ENCODE results near the gene CFAP157. TPM values are rescaled to one million over a fixed set of nuclear protein-coding genes. Genes with fewer than 3 reads are reported as not detected.

The CFAP157 gene
- total and polyA plus RNA-seq, 2 of the 13 experiments (the other 11 are each of a cell fraction or from before 2014, with no cell fraction given) = 0.07 TPM; not detected in 1

DNA sequence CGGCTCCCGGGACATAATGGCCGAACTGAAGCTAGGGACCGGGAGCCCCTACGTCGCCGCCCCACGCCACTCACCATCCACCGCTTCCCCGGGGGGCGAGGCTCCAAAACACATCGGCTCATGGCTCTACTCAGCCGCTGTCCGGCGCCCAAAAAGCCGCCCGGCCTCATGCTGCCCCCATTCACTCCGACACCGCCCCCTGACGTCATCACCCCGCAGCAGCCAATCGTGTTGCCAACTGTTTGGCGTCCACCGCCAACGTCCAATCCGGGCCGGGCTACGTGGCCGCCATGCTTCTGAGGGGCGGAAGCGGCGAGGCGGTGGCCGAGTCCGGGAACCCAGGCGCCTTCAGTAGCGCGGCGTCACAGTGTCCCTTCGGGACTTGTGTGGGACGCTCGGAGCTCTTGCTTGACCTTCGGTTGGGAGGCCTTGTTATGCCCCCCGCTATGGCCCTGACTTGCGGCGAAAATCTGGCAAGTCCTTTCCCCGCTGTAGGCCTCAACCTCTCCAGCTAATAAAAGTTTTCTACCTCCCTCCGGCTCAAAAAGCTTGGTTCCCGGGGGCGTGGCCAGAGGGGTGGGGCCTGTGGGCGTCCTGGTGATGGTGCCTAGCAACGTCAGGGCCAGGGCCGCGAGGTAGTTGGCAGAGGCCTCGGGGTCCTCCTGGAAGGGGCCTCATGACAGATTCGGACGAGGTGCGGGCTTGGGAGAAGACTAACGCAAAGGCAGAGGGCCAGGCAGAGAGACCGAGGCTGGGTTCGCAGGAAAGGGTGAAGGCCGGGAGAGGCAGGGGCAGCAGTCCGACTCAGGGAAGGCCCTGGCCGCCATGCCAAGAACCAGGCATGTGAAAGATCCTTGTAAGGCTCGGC is 8.9 kb downstream of the CFAP157 start, which contains the start of the genes PTRH1 and TTC16 (continued):
- TF ChIP-seq, protein P1, sequence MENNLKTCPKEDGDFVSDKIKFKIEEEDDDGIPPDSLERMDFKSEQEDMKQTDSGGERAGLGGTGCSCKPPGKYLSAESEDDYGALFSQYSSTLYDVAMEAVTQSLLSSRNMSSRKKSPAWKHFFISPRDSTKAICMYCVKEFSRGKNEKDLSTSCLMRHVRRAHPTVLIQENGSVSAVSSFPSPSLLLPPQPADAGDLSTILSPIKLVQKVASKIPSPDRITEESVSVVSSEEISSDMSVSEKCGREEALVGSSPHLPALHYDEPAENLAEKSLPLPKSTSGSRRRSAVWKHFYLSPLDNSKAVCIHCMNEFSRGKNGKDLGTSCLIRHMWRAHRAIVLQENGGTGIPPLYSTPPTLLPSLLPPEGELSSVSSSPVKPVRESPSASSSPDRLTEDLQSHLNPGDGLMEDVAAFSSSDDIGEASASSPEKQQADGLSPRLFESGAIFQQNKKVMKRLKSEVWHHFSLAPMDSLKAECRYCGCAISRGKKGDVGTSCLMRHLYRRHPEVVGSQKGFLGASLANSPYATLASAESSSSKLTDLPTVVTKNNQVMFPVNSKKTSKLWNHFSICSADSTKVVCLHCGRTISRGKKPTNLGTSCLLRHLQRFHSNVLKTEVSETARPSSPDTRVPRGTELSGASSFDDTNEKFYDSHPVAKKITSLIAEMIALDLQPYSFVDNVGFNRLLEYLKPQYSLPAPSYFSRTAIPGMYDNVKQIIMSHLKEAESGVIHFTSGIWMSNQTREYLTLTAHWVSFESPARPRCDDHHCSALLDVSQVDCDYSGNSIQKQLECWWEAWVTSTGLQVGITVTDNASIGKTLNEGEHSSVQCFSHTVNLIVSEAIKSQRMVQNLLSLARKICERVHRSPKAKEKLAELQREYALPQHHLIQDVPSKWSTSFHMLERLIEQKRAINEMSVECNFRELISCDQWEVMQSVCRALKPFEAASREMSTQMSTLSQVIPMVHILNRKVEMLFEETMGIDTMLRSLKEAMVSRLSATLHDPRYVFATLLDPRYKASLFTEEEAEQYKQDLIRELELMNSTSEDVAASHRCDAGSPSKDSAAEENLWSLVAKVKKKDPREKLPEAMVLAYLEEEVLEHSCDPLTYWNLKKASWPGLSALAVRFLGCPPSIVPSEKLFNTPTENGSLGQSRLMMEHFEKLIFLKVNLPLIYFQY (CRISPR knock-in tag; IDR thresholded peaks at IDR 0.05; ENCODE audit: borderline replicate concordance) = no peak
- TF ChIP-seq, protein P2, sequence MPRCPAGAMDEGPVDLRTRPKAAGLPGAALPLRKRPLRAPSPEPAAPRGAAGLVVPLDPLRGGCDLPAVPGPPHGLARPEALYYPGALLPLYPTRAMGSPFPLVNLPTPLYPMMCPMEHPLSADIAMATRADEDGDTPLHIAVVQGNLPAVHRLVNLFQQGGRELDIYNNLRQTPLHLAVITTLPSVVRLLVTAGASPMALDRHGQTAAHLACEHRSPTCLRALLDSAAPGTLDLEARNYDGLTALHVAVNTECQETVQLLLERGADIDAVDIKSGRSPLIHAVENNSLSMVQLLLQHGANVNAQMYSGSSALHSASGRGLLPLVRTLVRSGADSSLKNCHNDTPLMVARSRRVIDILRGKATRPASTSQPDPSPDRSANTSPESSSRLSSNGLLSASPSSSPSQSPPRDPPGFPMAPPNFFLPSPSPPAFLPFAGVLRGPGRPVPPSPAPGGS (CRISPR knock-in tag; IDR thresholded peaks at IDR 0.05) = no peak; the same call in 1 of the 2 replicates
- TF ChIP-seq ZNF367 (CRISPR knock-in tag; IDR thresholded peaks at IDR 0.05; ENCODE audit: borderline replicate concordance) (0 out of 2 replicates have a peak, but pooled peaks have one; percentile 12), NR2F6 (IDR thresholded peaks at IDR 0.05) (no peak), NR2F6 (CRISPR knock-in tag; IDR thresholded peaks at IDR 0.05) (no peak), U2AF2 (IDR thresholded peaks at IDR 0.05; ENCODE audit: low read depth, low read length) (no peak), MBNL3 (CRISPR knock-in tag; conservative IDR thresholded peaks at IDR 0.05) (no peak), FOXP4 (CRISPR knock-in tag; IDR thresholded peaks at IDR 0.05) (no peak), ONECUT2 (CRISPR knock-in tag; IDR thresholded peaks at IDR 0.05) (no peak), IRF2 (CRISPR knock-in tag; IDR thresholded peaks at IDR 0.05) (no peak), ZNF350 (CRISPR knock-in tag; IDR thresholded peaks at IDR 0.05; ENCODE audit: borderline replicate concordance, low read depth) (no peak; the same call in 1 of the 2 replicates), IKZF1 (IDR thresholded peaks at IDR 0.05) (no peak), ZNF34 (CRISPR knock-in tag; IDR thresholded peaks at IDR 0.05; ENCODE audit: borderline replicate concordance) (no peak), ZNF441 (CRISPR knock-in tag; IDR thresholded peaks at IDR 0.05; ENCODE audit: borderline replicate concordance) (no peak), STAT6 (CRISPR knock-in tag; IDR thresholded peaks at IDR 0.05; ENCODE audit: borderline replicate concordance) (no peak), MYNN (CRISPR knock-in tag; IDR thresholded peaks at IDR 0.05; ENCODE audit: low read depth) (no peak), FOXA3 (CRISPR knock-in tag; IDR thresholded peaks at IDR 0.05) (no peak)
- TF ChIP-seq, protein P3, sequence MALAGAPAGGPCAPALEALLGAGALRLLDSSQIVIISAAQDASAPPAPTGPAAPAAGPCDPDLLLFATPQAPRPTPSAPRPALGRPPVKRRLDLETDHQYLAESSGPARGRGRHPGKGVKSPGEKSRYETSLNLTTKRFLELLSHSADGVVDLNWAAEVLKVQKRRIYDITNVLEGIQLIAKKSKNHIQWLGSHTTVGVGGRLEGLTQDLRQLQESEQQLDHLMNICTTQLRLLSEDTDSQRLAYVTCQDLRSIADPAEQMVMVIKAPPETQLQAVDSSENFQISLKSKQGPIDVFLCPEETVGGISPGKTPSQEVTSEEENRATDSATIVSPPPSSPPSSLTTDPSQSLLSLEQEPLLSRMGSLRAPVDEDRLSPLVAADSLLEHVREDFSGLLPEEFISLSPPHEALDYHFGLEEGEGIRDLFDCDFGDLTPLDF (CRISPR knock-in tag; IDR thresholded peaks at IDR 0.05) = no peak
